Measurements from ENCODE around the gene ACTG1.

The ACTG1 gene

GRCh38 chr17:81512562-81513371 lies at the start of gene ACTG1:
Gene ACTG1 (minus strand): TSS chr17:81512799. CDS start chr17:81512354, 445 bp downstream.
- Mint-ChIP-seq H3K27ac (peak within 1 kb of the TSS; percentile 93), H3K4me3 (peak within 1 kb of the TSS; percentile 97), H3K9me3 (no peaks in the 10 kb centered on the region), H3K27me3 (peaks cover 3% of the 10 kb centered on the region), H3K4me1 (peaks cover 39% of the 10 kb centered on the region), H3K36me3 (peaks cover 44% of the 10 kb centered on the region)
- DNase-seq, result peak; percentile 93
- CTCF ChIA-PET, result no interaction called here

GRCh38 chr17:81561494-81561885 lies 48.9 kb upstream of the ACTG1 start:
- DNase-seq, result no peak
- CTCF ChIA-PET, result interaction anchor here (0.7 to 0.9 kb wide), 2 partner anchors 40 to 241 kb away, joined by 3 to 4 read pairs; no protein-coding TSS in a partner anchor
- H3K27ac Mint-ChIP-seq, result no peak overlapping the region
- H3K9me3 Mint-ChIP-seq, result no peaks in the 10 kb centered on the region
- no peak overlapping the region for H3K4me3 Mint-ChIP-seq
- peaks cover 35% of the 10 kb centered on the region for H3K36me3 Mint-ChIP-seq
- no peaks in the 10 kb centered on the region for H3K27me3 Mint-ChIP-seq
- peaks cover 5% of the 10 kb centered on the region for H3K4me1 Mint-ChIP-seq

GRCh38 chr17:81558941-81559806 lies 46.6 kb upstream of the ACTG1 start:
- Mint-ChIP-seq H3K4me3 (no peak overlapping the region), H3K36me3 (peaks cover 16% of the 10 kb centered on the region), H3K4me1 (peaks cover 4% of the 10 kb centered on the region), H3K27me3 (no peaks in the 10 kb centered on the region), H3K9me3 (no peaks in the 10 kb centered on the region), H3K27ac (no peak overlapping the region)
- DNase-seq, result no peak
- CTCF ChIA-PET, result no interaction called here

DNA sequence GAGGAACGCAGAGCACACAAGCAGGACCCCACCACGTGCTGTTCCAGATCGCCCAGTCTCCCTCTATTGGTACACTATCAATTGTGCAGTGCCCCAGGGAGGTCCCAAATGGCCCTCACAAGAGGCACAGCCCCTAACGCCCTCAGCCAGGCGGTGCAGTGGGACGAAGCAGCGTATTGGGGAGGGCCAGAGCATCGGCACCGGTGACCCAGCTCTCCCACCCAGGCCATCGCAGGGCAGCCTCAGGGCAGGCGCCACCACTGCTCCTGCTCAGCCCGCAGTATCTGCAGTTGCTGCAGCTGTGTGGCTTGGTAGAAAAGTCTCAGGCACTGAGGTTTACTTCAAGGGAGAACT lies 45.5 kb upstream of the ACTG1 start:
- Mint-ChIP-seq H3K27ac (no peak overlapping the region), H3K27me3 (no peaks in the 10 kb centered on the region), H3K36me3 (peaks cover 16% of the 10 kb centered on the region), H3K4me3 (no peak overlapping the region), H3K4me1 (peaks cover 15% of the 10 kb centered on the region), H3K9me3 (no peaks in the 10 kb centered on the region)
- CTCF ChIA-PET, result no interaction called here
- DNase-seq, result no peak

DNA sequence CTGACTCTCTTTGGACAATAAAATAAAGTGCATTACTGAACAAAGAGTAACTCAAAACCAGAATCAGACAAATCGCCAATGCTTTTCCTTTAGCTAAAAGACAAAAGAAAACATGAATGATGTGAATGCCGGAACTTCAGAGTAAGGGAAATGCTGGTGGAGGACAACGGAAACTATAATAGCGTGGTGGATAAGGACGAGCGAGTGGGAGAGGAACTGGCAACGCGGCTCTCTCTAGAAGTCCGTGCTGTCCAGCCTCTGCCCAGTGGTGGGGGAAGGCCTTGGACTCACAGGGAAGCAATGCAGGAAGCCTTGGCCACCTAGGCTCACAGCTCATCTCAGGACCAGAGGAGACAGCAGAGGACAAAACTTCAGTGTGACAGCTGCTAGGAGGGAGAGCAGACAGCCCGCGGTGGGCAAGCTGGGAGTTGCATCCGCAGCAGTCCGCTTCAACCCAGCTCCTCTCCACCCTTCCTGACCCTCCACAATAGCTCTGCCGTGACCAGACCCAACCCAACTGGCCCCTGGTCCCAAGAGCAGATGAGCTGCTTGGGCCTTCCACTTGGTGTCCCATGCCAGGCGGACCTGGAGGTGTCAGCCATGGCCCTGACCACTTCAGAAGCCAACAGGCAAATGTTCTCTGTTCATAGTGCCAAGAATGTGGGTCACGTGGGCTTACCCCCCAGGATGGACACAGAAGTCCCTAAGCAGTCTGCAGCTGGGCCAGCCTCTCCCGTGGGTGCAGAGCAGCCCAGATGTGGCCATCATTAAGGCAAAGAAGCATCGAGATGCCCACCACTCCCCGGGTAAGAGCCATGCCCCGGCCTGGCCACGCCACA lies 44.9 kb upstream of the ACTG1 start:
- H3K27me3 Mint-ChIP-seq, result no peaks in the 10 kb centered on the region
- no peak overlapping the region for H3K4me3 Mint-ChIP-seq
- H3K9me3 Mint-ChIP-seq, result no peaks in the 10 kb centered on the region
- H3K36me3 Mint-ChIP-seq, result peaks cover 13% of the 10 kb centered on the region
- peaks cover 16% of the 10 kb centered on the region for H3K4me1 Mint-ChIP-seq
- no peak overlapping the region for H3K27ac Mint-ChIP-seq
- DNase-seq, result no peak
- CTCF ChIA-PET, result interaction anchor here (0.9 kb wide), 1 partner anchor 43 kb away, joined by 3 read pairs; no protein-coding TSS in a partner anchor

DNA sequence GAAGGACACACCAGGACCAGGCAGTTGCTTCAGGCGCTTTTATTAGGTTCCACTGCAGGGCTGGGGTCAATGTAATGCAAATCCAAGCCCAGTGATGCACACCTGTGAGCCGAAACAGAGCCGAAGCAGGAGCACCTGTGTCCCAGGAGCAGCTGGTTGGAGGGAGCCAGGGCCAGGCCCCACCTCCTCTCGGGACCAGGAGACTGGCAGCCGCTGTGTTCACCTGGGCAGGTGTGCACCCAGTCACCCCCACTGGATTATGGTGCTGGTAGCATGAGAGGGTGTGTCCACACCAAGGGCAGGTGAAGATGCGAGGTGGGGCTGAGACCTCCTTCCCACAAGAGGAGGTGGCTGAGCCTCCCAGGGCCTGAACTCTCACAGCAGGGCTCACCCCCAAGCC lies 44.3 kb upstream of the ACTG1 start:
- DNase-seq, result no peak
- peaks cover 16% of the 10 kb centered on the region for H3K4me1 Mint-ChIP-seq
- H3K27ac Mint-ChIP-seq, result no peak overlapping the region
- H3K27me3 Mint-ChIP-seq, result no peaks in the 10 kb centered on the region
- peaks cover 11% of the 10 kb centered on the region for H3K36me3 Mint-ChIP-seq
- H3K4me3 Mint-ChIP-seq, result no peak overlapping the region
- CTCF ChIA-PET, result interaction anchor here (0.9 kb wide), 1 partner anchor 44 kb away, joined by 3 read pairs; no protein-coding TSS in a partner anchor
- no peaks in the 10 kb centered on the region for H3K9me3 Mint-ChIP-seq

GRCh38 chr17:81556175-81556691 lies 43.6 kb upstream of the ACTG1 start:
- no peak for DNase-seq
- H3K9me3 Mint-ChIP-seq, result no peaks in the 10 kb centered on the region
- H3K4me3 Mint-ChIP-seq, result no peak overlapping the region
- CTCF ChIA-PET, result interaction anchor here (0.8 kb wide), 1 partner anchor 44 kb away, joined by 3 read pairs; no protein-coding TSS in a partner anchor
- no peaks in the 10 kb centered on the region for H3K27me3 Mint-ChIP-seq
- no peak overlapping the region for H3K27ac Mint-ChIP-seq
- H3K4me1 Mint-ChIP-seq, result peaks cover 20% of the 10 kb centered on the region
- peaks cover 9% of the 10 kb centered on the region for H3K36me3 Mint-ChIP-seq

DNA sequence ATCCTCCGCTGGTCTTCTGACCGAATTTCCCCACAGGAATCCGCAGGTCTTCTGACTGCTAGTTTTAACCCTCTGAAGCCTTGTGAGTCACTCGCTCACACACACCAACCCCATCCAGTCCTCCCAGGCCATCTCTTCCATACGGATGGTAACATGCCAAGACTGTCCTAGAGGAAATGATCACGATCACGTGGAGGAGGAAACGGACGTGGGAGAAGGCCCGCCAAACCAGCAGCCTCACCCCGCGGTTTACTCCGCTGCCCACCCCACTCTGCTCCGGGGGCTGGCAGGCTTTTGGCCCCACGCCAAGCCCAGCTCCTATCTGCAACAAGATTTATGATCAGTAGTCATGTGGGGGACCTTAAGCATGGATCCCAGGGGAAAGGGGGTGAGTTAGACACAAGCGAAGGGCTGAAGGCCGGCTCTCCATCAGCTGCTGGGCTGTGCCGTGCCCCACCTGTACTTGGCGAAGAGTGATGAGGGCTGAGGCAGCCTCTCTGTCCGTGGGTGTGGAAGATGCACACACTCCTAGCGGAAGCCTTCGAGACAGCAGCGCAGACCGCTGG lies 41.1 kb upstream of the ACTG1 start:
- H3K4me1 Mint-ChIP-seq, result peaks cover 41% of the 10 kb centered on the region

DNA sequence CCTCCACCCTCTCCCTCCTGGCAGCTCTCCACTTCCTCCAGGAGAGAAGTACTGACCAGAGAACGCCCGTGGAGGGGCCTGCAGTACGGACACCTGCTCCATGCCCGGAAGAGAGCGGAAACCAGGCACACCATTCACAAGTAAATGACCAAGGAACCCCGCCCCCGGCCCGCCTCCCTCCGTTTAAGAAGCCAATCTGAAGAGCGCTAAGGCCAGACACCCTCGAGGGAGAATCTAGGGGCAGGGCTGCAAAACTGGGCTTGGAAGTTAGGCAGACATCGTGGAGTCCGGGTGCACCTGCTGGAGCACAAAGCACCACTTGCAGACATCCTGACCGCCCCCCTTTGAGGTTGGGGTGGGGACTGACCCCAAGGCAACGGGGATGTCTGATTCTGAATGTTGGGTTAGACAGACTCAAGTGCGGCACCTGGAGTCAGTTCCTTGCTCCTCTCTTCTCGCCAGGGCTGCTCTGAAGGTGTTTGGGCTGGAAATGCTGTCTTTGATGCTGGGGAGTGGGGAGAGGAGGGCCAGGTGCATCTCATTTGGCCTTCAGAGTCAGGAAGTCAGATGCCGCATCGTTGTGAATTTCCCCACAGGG lies 40.5 kb upstream of the ACTG1 start:
- Mint-ChIP-seq H3K36me3 (peaks cover 7% of the 10 kb centered on the region), H3K4me1 (peaks cover 41% of the 10 kb centered on the region), H3K4me3 (peak overlapping the region; percentile 78), H3K27ac (peak overlapping the region; percentile 91), H3K27me3 (no peaks in the 10 kb centered on the region), H3K9me3 (no peaks in the 10 kb centered on the region)
- CTCF ChIA-PET, result interaction anchor here (0.8 to 0.9 kb wide), 2 partner anchors 34 to 39 kb away, joined by 3 read pairs; no protein-coding TSS in a partner anchor
- DNase-seq, result peak; percentile 91

More for the DNA sequence above, 41.1 kb upstream of the ACTG1 start:
- H3K4me3 Mint-ChIP-seq, result peak overlapping the region; percentile 78
- peaks cover 10% of the 10 kb centered on the region for H3K36me3 Mint-ChIP-seq
- H3K27ac Mint-ChIP-seq, result peak overlapping the region; percentile 91
- no peaks in the 10 kb centered on the region for H3K9me3 Mint-ChIP-seq
- CTCF ChIA-PET, result interaction anchor here (0.9 kb wide), 1 partner anchor 35 kb away, joined by 3 read pairs; no protein-coding TSS in a partner anchor
- no peaks in the 10 kb centered on the region for H3K27me3 Mint-ChIP-seq
- peak; percentile 29 for DNase-seq

- no peaks in the 10 kb centered on the region for H3K9me3 Mint-ChIP-seq
- H3K4me1 Mint-ChIP-seq, result peaks cover 41% of the 10 kb centered on the region
- CTCF ChIA-PET, result interaction anchor here (0.8 to 1.1 kb wide), 2 partner anchors 39 to 51 kb away, joined by 3 read pairs; no protein-coding TSS in a partner anchor
- peak within 1 kb of the TSS; percentile 91 for H3K27ac Mint-ChIP-seq
- no peaks in the 10 kb centered on the region for H3K27me3 Mint-ChIP-seq
- DNase-seq, result peak; percentile 86
- peak within 1 kb of the TSS; percentile 78 for H3K4me3 Mint-ChIP-seq
- H3K36me3 Mint-ChIP-seq, result peaks cover 7% of the 10 kb centered on the region
Observed at GRCh38 chr17:81552244-81553017, 39.8 kb upstream of the ACTG1 start, which contains the start of gene FAAP100. Gene FAAP100 (minus strand): TSS chr17:81552353. CDS start chr17:81552330, 23 bp downstream.

DNA sequence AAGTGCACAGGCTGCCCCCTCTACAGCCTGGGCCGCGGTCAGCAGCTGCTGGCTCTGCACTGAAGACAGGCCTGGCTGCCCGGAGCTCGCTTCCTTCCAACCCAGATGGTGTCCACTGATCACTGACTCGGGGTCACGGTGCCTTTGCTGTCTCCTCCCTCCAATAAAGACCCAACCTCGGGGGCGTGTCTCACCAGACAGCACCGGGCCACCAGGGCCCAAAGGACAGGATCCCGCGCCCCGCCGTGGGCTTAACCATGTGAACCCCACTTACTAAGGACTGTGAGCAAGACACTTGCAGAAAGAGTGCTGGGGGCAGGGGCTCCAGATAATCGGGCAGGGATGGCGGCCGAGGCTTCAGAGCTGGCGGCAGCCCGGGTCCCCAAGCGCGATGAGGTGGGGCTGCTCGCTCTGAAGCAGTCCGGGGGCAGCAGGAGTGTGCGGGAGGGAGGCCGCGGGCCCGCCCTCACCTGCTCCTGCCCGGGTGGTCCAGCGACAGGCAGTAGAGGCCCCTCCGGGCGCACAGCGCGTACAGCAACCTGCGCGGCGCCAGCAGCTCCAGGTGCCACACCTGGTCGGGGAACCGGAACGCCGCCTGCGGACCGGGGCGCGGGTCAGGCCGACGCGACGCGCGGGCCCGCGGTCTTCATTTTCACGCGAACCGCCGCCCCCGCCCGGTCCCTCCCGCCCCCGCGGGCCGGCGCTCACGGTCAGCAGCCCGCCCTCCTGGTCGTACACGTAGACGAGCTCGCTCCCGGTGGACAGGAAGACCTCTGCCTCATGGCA lies 39.1 kb upstream of the ACTG1 start:
- Mint-ChIP-seq H3K36me3 (peaks cover 7% of the 10 kb centered on the region), H3K27me3 (no peaks in the 10 kb centered on the region), H3K9me3 (no peaks in the 10 kb centered on the region), H3K4me3 (peak overlapping the region; percentile 78), H3K27ac (peak overlapping the region; percentile 77), H3K4me1 (peaks cover 41% of the 10 kb centered on the region)
- DNase-seq, result peak; percentile 41
- CTCF ChIA-PET, result interaction anchor here (0.8 to 1.1 kb wide), 2 partner anchors 38 to 52 kb away, joined by 3 read pairs; no protein-coding TSS in a partner anchor
